ENCODE data around the gene CLCA2.

The CLCA2 gene

GRCh38 chr1:86504895-86505563, 81.1 kb downstream of the CLCA2 start:
- H3K9ac ChIP-seq (ENCODE audit: low read depth, low read length, poor library complexity, severe bottlenecking) = no peak overlapping the region
- H3K36me3 ChIP-seq (ENCODE audit: insufficient read depth, low read length) = no peaks in the 10 kb centered on the region
- no peaks in the 10 kb centered on the region for H3K9me3 ChIP-seq (ENCODE audit: insufficient read depth, low read depth, low read length)
- no peak overlapping the region for H3K4me3 ChIP-seq (ENCODE audit: low read length, poor library complexity, severe bottlenecking)
- no peaks in the 10 kb centered on the region for H3F3A ChIP-seq (ENCODE audit: low read depth)
- TF ChIP-seq CTCF (conservative IDR thresholded peaks at IDR 0.05; ENCODE audit: low read length) = no peak
- TF ChIP-seq EZH2phosphoT487 (IDR thresholded peaks at IDR 0.05; ENCODE audit: borderline replicate concordance) = no peak
- no peaks in the 10 kb centered on the region for H4K20me1 ChIP-seq (ENCODE audit: insufficient read depth, low read length, poor library complexity, severe bottlenecking)
- no peak overlapping the region for H2AFZ ChIP-seq (ENCODE audit: low read length)
- H3K4me2 ChIP-seq (ENCODE audit: low read depth, low read length, poor library complexity, severe bottlenecking) = no peak overlapping the region
- H3K9me2 ChIP-seq (replicated peaks; ENCODE audit: low read depth, low read length) = no peaks in the 10 kb centered on the region
- H3K79me2 ChIP-seq (ENCODE audit: insufficient read depth, low read length) = no peaks in the 10 kb centered on the region
- no peaks in the 10 kb centered on the region for H3K4me1 ChIP-seq (ENCODE audit: insufficient read depth, low read length, poor library complexity, severe bottlenecking)
- no peaks in the 10 kb centered on the region for H3K27me3 ChIP-seq (ENCODE audit: insufficient read depth, low read length, poor library complexity, severe bottlenecking)

GRCh38 chr1:86505564-86505902, 81.6 kb downstream of the CLCA2 start:
- no peaks in the 10 kb centered on the region for H3K9me3 ChIP-seq (ENCODE audit: insufficient read depth, low read depth, low read length)
- no peaks in the 10 kb centered on the region for H3K9me2 ChIP-seq (replicated peaks; ENCODE audit: low read depth, low read length)
- no peaks in the 10 kb centered on the region for H3F3A ChIP-seq (ENCODE audit: low read depth)
- H3K27me3 ChIP-seq (ENCODE audit: insufficient read depth, low read length, poor library complexity, severe bottlenecking) = no peaks in the 10 kb centered on the region
- H3K9ac ChIP-seq (ENCODE audit: low read depth, low read length, poor library complexity, severe bottlenecking) = no peak overlapping the region
- H3K36me3 ChIP-seq (ENCODE audit: insufficient read depth, low read length) = no peaks in the 10 kb centered on the region
- no peak overlapping the region for H2AFZ ChIP-seq (ENCODE audit: low read length)
- H3K4me3 ChIP-seq (ENCODE audit: low read length, poor library complexity, severe bottlenecking) = no peak overlapping the region
- H3K4me1 ChIP-seq (ENCODE audit: insufficient read depth, low read length, poor library complexity, severe bottlenecking) = no peaks in the 10 kb centered on the region
- no peaks in the 10 kb centered on the region for H3K79me2 ChIP-seq (ENCODE audit: insufficient read depth, low read length)
- no peak for TF ChIP-seq CTCF (conservative IDR thresholded peaks at IDR 0.05; ENCODE audit: low read length)
- no peak overlapping the region for H3K4me2 ChIP-seq (ENCODE audit: low read depth, low read length, poor library complexity, severe bottlenecking)
- no peaks in the 10 kb centered on the region for H4K20me1 ChIP-seq (ENCODE audit: insufficient read depth, low read length, poor library complexity, severe bottlenecking)
